GM15510 (cell line): ENCODE results near the gene MRPS12.

Experiments used
- POLR2A ChIP-seq: IDR thresholded peaks from 3 replicates; pipeline ENCODE4 v1.6.1; 2011; ENCODE audit warnings: borderline replicate concordance; ENCODE audit not compliant: insufficient read length; ENCODE audit errors: extremely low read depth

MRPS12 gene

GRCh38 chr19:38904581-38905539, 25.9 kb upstream of the MRPS12 start:
- TF ChIP-seq POLR2A = no peak

GRCh38 chr19:38905620-38906019, 25.1 kb upstream of the MRPS12 start:
- no peak for TF ChIP-seq POLR2A

GRCh38 chr19:38907227-38907626, 23.5 kb upstream of the MRPS12 start:
- no peak for TF ChIP-seq POLR2A

- no peak for TF ChIP-seq POLR2A
Measured at GRCh38 chr19:38907670-38908069, 23.1 kb upstream of the MRPS12 start.

- TF ChIP-seq POLR2A = no peak
Measured at GRCh38 chr19:38908911-38909310, 21.8 kb upstream of the MRPS12 start.

- TF ChIP-seq POLR2A = no peak
Measured at GRCh38 chr19:38910488-38910887, 20.3 kb upstream of the MRPS12 start.

- no peak for TF ChIP-seq POLR2A
Measured at GRCh38 chr19:38911388-38912001, 19.2 kb upstream of the MRPS12 start.

GRCh38 chr19:38912600-38913514, 17.9 kb upstream of the MRPS12 start:
- no peak for TF ChIP-seq POLR2A

GRCh38 chr19:38913958-38914357, 16.8 kb upstream of the MRPS12 start:
- TF ChIP-seq POLR2A = no peak

- no peak for TF ChIP-seq POLR2A
Measured at GRCh38 chr19:38915329-38916321, 15.1 kb upstream of the MRPS12 start.

GRCh38 chr19:38917516-38917915, 13.2 kb upstream of the MRPS12 start:
- TF ChIP-seq POLR2A = no peak

GRCh38 chr19:38917921-38918491, 12.7 kb upstream of the MRPS12 start:
- no peak for TF ChIP-seq POLR2A

GRCh38 chr19:38918526-38918925, 12.2 kb upstream of the MRPS12 start:
- TF ChIP-seq POLR2A = no peak
